Adipocyte (in vitro differentiated cells): ENCODE data around the gene MRPS27.

ENCODE experiments used
- DNase-seq: peaks from one replicate; pipeline ENCODE4 v3.0.0-alpha.2; 2015; ENCODE audit warnings: low read depth
- H3K27me3 ChIP-seq: replicated peaks from 2 replicates; pipeline ENCODE4 v1.7.0; 2013; ENCODE audit warnings: mild to moderate bottlenecking, low read length, moderate library complexity; ENCODE audit not compliant: control insufficient read depth, insufficient read depth
- H3K36me3 ChIP-seq: 2 replicates; pipeline ENCODE4 v1.7.0; 2013; ENCODE audit warnings: low read length, mild to moderate bottlenecking, moderate library complexity; ENCODE audit not compliant: control insufficient read depth, insufficient read depth, severe bottlenecking
- H3K4me1 ChIP-seq: 2 replicates; pipeline ENCODE4 v1.7.0; 2013; ENCODE audit warnings: mild to moderate bottlenecking, low read length, moderate library complexity; ENCODE audit not compliant: control insufficient read depth, insufficient read depth
- H3K4me3 ChIP-seq: 2 replicates; pipeline ENCODE4 v1.7.0; 2013; ENCODE audit warnings: mild to moderate bottlenecking, low read length, moderate library complexity
- H3K9ac ChIP-seq: 2 replicates; pipeline ENCODE4 v1.7.0; 2013; ENCODE audit warnings: mild to moderate bottlenecking, low read length, moderate library complexity
- H3K9me3 ChIP-seq: 2 replicates; pipeline ENCODE4 v1.7.0; 2013; ENCODE audit warnings: mild to moderate bottlenecking, low read length, moderate library complexity; ENCODE audit not compliant: control insufficient read depth

The MRPS27 gene

DNA sequence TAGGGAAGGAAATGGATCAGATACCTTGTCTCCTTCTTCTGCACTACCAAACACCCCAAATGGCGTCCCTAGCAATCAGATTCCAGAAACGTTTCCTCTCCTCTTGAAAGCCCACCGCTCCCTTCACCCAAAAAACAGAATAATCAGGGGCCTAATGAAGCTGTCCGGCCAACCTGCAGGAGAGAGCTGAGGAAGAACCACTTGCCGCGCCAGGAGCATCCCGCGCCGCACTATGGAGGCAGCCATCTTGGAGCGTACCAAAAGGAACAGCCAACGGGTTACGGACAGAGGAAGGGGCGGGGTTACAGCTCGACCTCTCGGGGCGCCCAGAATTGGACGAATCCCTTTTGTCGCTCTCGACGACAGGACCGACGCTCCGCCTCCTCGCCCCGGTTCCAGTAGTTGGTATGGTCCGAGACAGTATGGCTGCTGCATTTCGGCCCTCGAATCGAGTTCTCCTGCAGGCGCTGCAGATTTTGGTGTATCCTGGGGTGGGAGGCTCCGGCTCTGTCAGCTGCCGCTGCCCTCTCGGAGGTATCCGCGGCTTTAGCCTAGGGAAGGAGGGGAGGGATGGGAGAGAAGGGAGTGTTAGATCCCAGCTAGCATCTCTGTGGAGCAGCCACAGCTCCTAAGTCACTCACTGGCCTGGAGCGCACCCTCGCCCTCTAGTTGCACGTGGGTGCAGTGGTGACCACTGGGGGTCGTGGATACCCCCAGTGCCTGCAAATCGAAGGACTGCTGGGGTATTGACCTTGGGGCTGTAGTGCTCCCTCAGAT lies at the start of gene MRPS27, which contains the start of gene PTCD2:
MRPS27 (minus strand) TSS at position 265 of the 777 bp plus-strand sequence; CDS start at position 246, 19 bp downstream.
PTCD2 (plus strand) TSS at position 398 of the 777 bp plus-strand sequence; CDS start at position 408, 10 bp downstream.
- DNase-seq, result peak; percentile 100
- Histone ChIP-seq H3K27me3 (no peaks in the 10 kb centered on the region), H3K4me3 (peak within 1 kb of the TSS; percentile 100), H3K9me3 (no peaks in the 10 kb centered on the region), H3K4me1 (peaks cover 13% of the 10 kb centered on the region), H3K36me3 (peaks cover 15% of the 10 kb centered on the region), H3K9ac (peak within 1 kb of the TSS; percentile 96)

GRCh38 chr5:72369711-72370110 lies 49.7 kb upstream of the MRPS27 start:
- Histone ChIP-seq H3K27me3 (no peaks in the 10 kb centered on the region), H3K4me1 (peaks cover 9% of the 10 kb centered on the region), H3K9me3 (peaks cover 3% of the 10 kb centered on the region), H3K36me3 (no peaks in the 10 kb centered on the region), H3K4me3 (no peak overlapping the region), H3K9ac (no peak overlapping the region)
- no peak for DNase-seq

- Histone ChIP-seq H3K36me3 (no peaks in the 10 kb centered on the region), H3K9me3 (no peaks in the 10 kb centered on the region), H3K4me3 (no peak overlapping the region), H3K27me3 (no peaks in the 10 kb centered on the region), H3K9ac (no peak overlapping the region), H3K4me1 (peaks cover 9% of the 10 kb centered on the region)
- DNase-seq, result no peak
Measured at GRCh38 chr5:72369301-72369700, 49.3 kb upstream of the MRPS27 start.

GRCh38 chr5:72368271-72368670 lies 48.2 kb upstream of the MRPS27 start:
- Histone ChIP-seq H3K4me1 (peaks cover 18% of the 10 kb centered on the region), H3K36me3 (no peaks in the 10 kb centered on the region), H3K9me3 (no peaks in the 10 kb centered on the region), H3K9ac (no peak overlapping the region), H3K27me3 (no peaks in the 10 kb centered on the region), H3K4me3 (no peak overlapping the region)
- DNase-seq, result no peak

DNA sequence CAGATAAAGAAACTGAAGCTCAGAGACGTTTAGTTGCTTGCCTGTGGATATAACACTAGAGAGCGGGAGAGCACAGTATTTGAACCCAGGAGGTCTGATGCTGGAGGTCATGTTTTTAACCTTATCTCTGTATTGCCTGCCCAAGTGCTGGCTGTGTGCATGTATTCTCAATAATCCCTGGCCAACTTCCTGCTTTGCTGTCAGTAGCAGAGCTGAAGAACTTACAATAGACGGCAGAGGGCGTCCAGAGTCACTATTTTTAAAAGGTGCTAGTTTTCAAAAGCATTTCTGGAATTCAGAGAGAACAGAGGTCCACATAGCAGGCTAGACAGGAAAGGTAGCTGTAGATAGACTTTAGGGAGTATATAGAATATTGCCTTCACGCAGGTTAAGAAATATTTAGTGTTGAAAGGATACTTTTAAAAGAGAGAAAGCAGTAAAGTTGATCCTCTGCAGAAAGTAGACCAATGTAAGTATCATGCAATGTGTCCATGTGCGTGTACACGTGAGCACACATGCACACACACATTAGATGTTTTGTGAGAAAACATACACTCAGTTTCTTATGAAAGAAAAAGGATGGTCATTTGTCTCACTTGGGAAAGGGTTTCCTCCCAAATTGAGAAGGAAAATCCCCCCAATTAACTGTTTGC lies 46.4 kb upstream of the MRPS27 start:
- no peak overlapping the region for H3K4me3 ChIP-seq
- H3K27me3 ChIP-seq, result no peaks in the 10 kb centered on the region
- peak overlapping the region; percentile 35 for H3K9ac ChIP-seq
- DNase-seq, result peak; percentile 90
- H3K9me3 ChIP-seq, result no peaks in the 10 kb centered on the region
- H3K4me1 ChIP-seq, result peaks cover 27% of the 10 kb centered on the region
- peaks cover 7% of the 10 kb centered on the region for H3K36me3 ChIP-seq

DNA sequence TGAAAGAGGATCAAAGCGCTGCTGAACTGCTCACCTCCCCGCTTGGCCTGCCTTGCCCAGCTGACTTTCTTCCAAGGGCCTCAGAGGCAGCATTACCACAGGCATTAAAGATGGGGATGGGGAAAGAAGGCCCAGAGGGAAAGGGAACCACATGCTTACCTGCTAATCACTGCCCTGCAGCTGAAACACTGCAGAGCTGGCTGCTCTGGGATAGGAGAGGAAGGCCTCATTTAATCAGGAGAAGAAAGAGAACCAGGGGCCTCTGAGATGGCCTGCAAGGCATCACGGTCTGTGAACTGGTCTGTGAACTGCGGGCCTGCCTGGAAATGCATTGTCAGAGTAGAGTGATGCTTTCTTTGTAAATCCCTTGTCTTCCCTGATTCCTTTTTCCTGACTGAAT lies 44.9 kb upstream of the MRPS27 start:
- Histone ChIP-seq H3K36me3 (peaks cover 19% of the 10 kb centered on the region), H3K9ac (no peak overlapping the region), H3K27me3 (no peaks in the 10 kb centered on the region), H3K9me3 (no peaks in the 10 kb centered on the region), H3K4me1 (peaks cover 27% of the 10 kb centered on the region), H3K4me3 (no peak overlapping the region)
- no peak for DNase-seq

DNA sequence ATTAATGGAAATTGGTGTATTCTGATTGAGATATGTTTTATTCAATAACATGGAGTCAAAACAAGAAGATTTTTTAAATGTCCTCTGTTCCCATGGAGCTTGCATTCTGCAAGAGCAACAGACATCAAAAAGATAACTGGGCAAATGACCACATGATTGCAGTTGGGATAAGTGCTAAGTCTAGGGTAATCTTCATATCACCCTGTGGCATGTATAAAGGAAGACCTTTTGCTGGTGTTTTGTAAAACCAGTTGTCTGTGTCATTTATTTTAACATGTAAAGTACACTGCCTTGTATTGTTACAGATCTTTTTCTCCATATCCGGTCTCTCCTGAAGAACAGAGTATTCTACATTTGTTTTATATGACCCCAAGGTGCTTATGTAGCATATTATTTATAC lies 44.1 kb upstream of the MRPS27 start:
- no peaks in the 10 kb centered on the region for H3K9me3 ChIP-seq
- DNase-seq, result no peak

GRCh38 chr5:72363166-72363802 lies 43.2 kb upstream of the MRPS27 start:
- Histone ChIP-seq H3K9me3 (no peaks in the 10 kb centered on the region), H3K36me3 (peaks cover 36% of the 10 kb centered on the region), H3K9ac (peak overlapping the region; percentile 52), H3K27me3 (no peaks in the 10 kb centered on the region), H3K4me3 (no peak overlapping the region), H3K4me1 (peaks cover 27% of the 10 kb centered on the region)
- DNase-seq, result peak; percentile 77

More for the DNA sequence above, 44.1 kb upstream of the MRPS27 start:
- Histone ChIP-seq H3K36me3 (peaks cover 27% of the 10 kb centered on the region), H3K9ac (no peak overlapping the region), H3K4me1 (peaks cover 27% of the 10 kb centered on the region), H3K27me3 (no peaks in the 10 kb centered on the region), H3K4me3 (no peak overlapping the region)

DNA sequence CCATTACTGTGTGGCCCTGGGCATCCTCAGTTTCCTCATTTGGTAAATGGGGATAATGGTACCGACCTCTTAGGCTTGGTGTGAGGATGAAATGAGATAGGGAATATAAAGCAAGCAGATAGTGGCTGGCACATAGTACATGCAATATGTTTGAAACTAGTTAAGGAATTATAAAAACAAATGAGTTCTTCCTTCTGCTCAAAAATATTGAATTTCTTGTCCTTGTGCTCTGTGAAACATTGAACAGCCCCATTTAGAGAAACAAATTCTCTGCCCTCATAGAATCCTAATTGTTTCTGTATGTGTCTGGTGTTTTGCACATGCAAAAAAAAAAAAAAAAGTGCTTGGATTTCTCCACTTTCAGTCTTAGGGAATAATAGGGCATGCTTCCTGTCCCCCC lies 39.8 kb upstream of the MRPS27 start:
- no peak for DNase-seq
- no peak overlapping the region for H3K9ac ChIP-seq
- H3K9me3 ChIP-seq, result no peaks in the 10 kb centered on the region
- H3K4me3 ChIP-seq, result no peak overlapping the region
- no peaks in the 10 kb centered on the region for H3K27me3 ChIP-seq
- H3K4me1 ChIP-seq, result peaks cover 19% of the 10 kb centered on the region
- H3K36me3 ChIP-seq, result peaks cover 38% of the 10 kb centered on the region

GRCh38 chr5:72358925-72359324 lies 38.9 kb upstream of the MRPS27 start:
- Histone ChIP-seq H3K9ac (no peak overlapping the region), H3K27me3 (no peaks in the 10 kb centered on the region), H3K4me3 (no peak overlapping the region), H3K36me3 (peaks cover 38% of the 10 kb centered on the region), H3K4me1 (peaks cover 14% of the 10 kb centered on the region), H3K9me3 (no peaks in the 10 kb centered on the region)
- DNase-seq, result no peak

DNA sequence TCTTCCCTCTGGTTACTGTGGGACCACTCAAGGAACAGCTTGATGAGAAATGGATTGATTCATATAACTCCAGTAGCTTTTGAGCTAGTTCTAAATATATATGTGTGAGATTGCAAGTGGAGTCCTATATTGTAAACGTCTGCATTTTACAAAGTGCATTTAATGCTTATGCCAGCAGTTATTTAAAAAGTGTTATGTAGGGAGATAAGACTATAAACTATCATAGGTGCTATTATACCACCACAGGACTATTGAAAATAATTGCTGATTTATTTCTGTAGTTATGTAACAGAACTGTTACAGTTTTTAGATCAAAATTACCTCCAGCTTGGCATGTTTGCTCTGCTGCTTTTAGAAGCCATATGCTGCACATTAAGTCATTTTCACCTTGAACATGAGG lies 36.3 kb upstream of the MRPS27 start:
- Histone ChIP-seq H3K27me3 (no peaks in the 10 kb centered on the region), H3K4me3 (no peak overlapping the region), H3K9ac (no peak overlapping the region), H3K36me3 (peaks cover 31% of the 10 kb centered on the region), H3K4me1 (no peaks in the 10 kb centered on the region), H3K9me3 (no peaks in the 10 kb centered on the region)
- no peak for DNase-seq
